ENCODE measurements around the gene EXD3.
"Not testable (repeated sequence)": the region's sequence is repeated elsewhere in the genome, so short reads cannot be mapped to it uniquely, and the experiment has no call there.

The EXD3 gene

GRCh38 chr9:137380606-137381005 is 42.4 kb downstream of the EXD3 start:
- Histone ChIP-seq H3K9me3 (replicated peaks; ENCODE audit: low read length) (no peaks in the 10 kb centered on the region), H3K4me3 (ENCODE audit: low read length) (no peak overlapping the region), H3K36me3 (ENCODE audit: insufficient read depth, low read length) (no peaks in the 10 kb centered on the region), H3K4me1 (ENCODE audit: control insufficient read depth, insufficient read depth, low read length) (no peaks in the 10 kb centered on the region), H3K9ac (ENCODE audit: low read depth, low read length) (no peak overlapping the region), H3K4me2 (ENCODE audit: low read length) (no peak overlapping the region), H3K27me3 (ENCODE audit: control insufficient read depth, insufficient read depth, low read length) (no peaks in the 10 kb centered on the region)

- no peak overlapping the region for H3K9ac ChIP-seq (ENCODE audit: low read depth, low read length)
Observed at GRCh38 chr9:137380171-137380570, 42.8 kb downstream of the EXD3 start.

GRCh38 chr9:137379761-137380161 is 43.2 kb downstream of the EXD3 start:
- Histone ChIP-seq H3K4me2 (ENCODE audit: low read length) (no peak overlapping the region), H3K9ac (ENCODE audit: low read depth, low read length) (no peak overlapping the region), H3K4me3 (ENCODE audit: low read length) (no peak overlapping the region), H3K27me3 (ENCODE audit: control insufficient read depth, insufficient read depth, low read length) (no peaks in the 10 kb centered on the region), H3K4me1 (ENCODE audit: control insufficient read depth, insufficient read depth, low read length) (no peaks in the 10 kb centered on the region), H3K36me3 (ENCODE audit: insufficient read depth, low read length) (no peaks in the 10 kb centered on the region), H3K9me3 (replicated peaks; ENCODE audit: low read length) (no peaks in the 10 kb centered on the region)

More at GRCh38 chr9:137380171-137380570, 42.8 kb downstream of the EXD3 start:
- no peaks in the 10 kb centered on the region for H3K36me3 ChIP-seq (ENCODE audit: insufficient read depth, low read length)
- no peaks in the 10 kb centered on the region for H3K27me3 ChIP-seq (ENCODE audit: control insufficient read depth, insufficient read depth, low read length)
- H3K4me3 ChIP-seq (ENCODE audit: low read length) = no peak overlapping the region
- H3K4me1 ChIP-seq (ENCODE audit: control insufficient read depth, insufficient read depth, low read length) = no peaks in the 10 kb centered on the region
- H3K4me2 ChIP-seq (ENCODE audit: low read length) = no peak overlapping the region
- H3K9me3 ChIP-seq (replicated peaks; ENCODE audit: low read length) = no peaks in the 10 kb centered on the region

- H3K9ac ChIP-seq (ENCODE audit: low read depth, low read length); H3K27me3 ChIP-seq (ENCODE audit: control insufficient read depth, insufficient read depth, low read length); H3K36me3 ChIP-seq (ENCODE audit: insufficient read depth, low read length); H3K9me3 ChIP-seq (replicated peaks; ENCODE audit: low read length); H3K4me1 ChIP-seq (ENCODE audit: control insufficient read depth, insufficient read depth, low read length); H3K4me3 ChIP-seq (ENCODE audit: low read length); H3K4me2 ChIP-seq (ENCODE audit: low read length): not testable (repeated sequence)
Observed at GRCh38 chr9:137378688-137379410, 44.1 kb downstream of the EXD3 start.

GRCh38 chr9:137376386-137376785 is 46.6 kb downstream of the EXD3 start:
- Histone ChIP-seq H3K36me3 (ENCODE audit: insufficient read depth, low read length) (no peaks in the 10 kb centered on the region), H3K4me3 (ENCODE audit: low read length) (no peak overlapping the region), H3K4me2 (ENCODE audit: low read length) (no peak overlapping the region), H3K9ac (ENCODE audit: low read depth, low read length) (no peak overlapping the region), H3K27me3 (ENCODE audit: control insufficient read depth, insufficient read depth, low read length) (no peaks in the 10 kb centered on the region), H3K9me3 (replicated peaks; ENCODE audit: low read length) (no peaks in the 10 kb centered on the region), H3K4me1 (ENCODE audit: control insufficient read depth, insufficient read depth, low read length) (no peaks in the 10 kb centered on the region)

GRCh38 chr9:137375321-137376058 is 47.5 kb downstream of the EXD3 start:
- Histone ChIP-seq H3K9ac (ENCODE audit: low read depth, low read length) (no peak overlapping the region), H3K4me3 (ENCODE audit: low read length) (no peak overlapping the region), H3K4me1 (ENCODE audit: control insufficient read depth, insufficient read depth, low read length) (no peaks in the 10 kb centered on the region), H3K36me3 (ENCODE audit: insufficient read depth, low read length) (no peaks in the 10 kb centered on the region), H3K9me3 (replicated peaks; ENCODE audit: low read length) (no peaks in the 10 kb centered on the region), H3K27me3 (ENCODE audit: control insufficient read depth, insufficient read depth, low read length) (no peaks in the 10 kb centered on the region), H3K4me2 (ENCODE audit: low read length) (no peak overlapping the region)

- Histone ChIP-seq H3K9ac (ENCODE audit: low read depth, low read length) (no peak overlapping the region), H3K27me3 (ENCODE audit: control insufficient read depth, insufficient read depth, low read length) (no peaks in the 10 kb centered on the region)
Observed at GRCh38 chr9:137374131-137374845, 48.7 kb downstream of the EXD3 start.

GRCh38 chr9:137373611-137373980 is 49.4 kb downstream of the EXD3 start:
- Histone ChIP-seq H3K9ac (ENCODE audit: low read depth, low read length) (no peak overlapping the region), H3K36me3 (ENCODE audit: insufficient read depth, low read length) (no peaks in the 10 kb centered on the region), H3K4me3 (ENCODE audit: low read length) (no peak overlapping the region), H3K27me3 (ENCODE audit: control insufficient read depth, insufficient read depth, low read length) (no peaks in the 10 kb centered on the region), H3K4me2 (ENCODE audit: low read length) (no peak overlapping the region), H3K9me3 (replicated peaks; ENCODE audit: low read length) (no peaks in the 10 kb centered on the region), H3K4me1 (ENCODE audit: control insufficient read depth, insufficient read depth, low read length) (no peaks in the 10 kb centered on the region)

More at GRCh38 chr9:137374131-137374845, 48.7 kb downstream of the EXD3 start:
- Histone ChIP-seq H3K4me1 (ENCODE audit: control insufficient read depth, insufficient read depth, low read length) (no peaks in the 10 kb centered on the region), H3K9me3 (replicated peaks; ENCODE audit: low read length) (no peaks in the 10 kb centered on the region), H3K4me2 (ENCODE audit: low read length) (no peak overlapping the region), H3K36me3 (ENCODE audit: insufficient read depth, low read length) (no peaks in the 10 kb centered on the region), H3K4me3 (ENCODE audit: low read length) (no peak overlapping the region)

GRCh38 chr9:137372693-137373610 is 50.0 kb downstream of the EXD3 start:
- no peak overlapping the region for H3K4me3 ChIP-seq (ENCODE audit: low read length)
- H3K4me1 ChIP-seq (ENCODE audit: control insufficient read depth, insufficient read depth, low read length) = no peaks in the 10 kb centered on the region
- no peaks in the 10 kb centered on the region for H3K27me3 ChIP-seq (ENCODE audit: control insufficient read depth, insufficient read depth, low read length)
- H3K9ac ChIP-seq (ENCODE audit: low read depth, low read length) = no peak overlapping the region
- H3K9me3 ChIP-seq (replicated peaks; ENCODE audit: low read length) = no peaks in the 10 kb centered on the region
- no peak overlapping the region for H3K4me2 ChIP-seq (ENCODE audit: low read length)
- H3K36me3 ChIP-seq (ENCODE audit: insufficient read depth, low read length) = no peaks in the 10 kb centered on the region

- Histone ChIP-seq H3K9me3 (replicated peaks; ENCODE audit: low read length) (no peaks in the 10 kb centered on the region), H3K27me3 (ENCODE audit: control insufficient read depth, insufficient read depth, low read length) (no peaks in the 10 kb centered on the region)
Observed at GRCh38 chr9:137371946-137372651, 50.9 kb downstream of the EXD3 start.

More at GRCh38 chr9:137371946-137372651, 50.9 kb downstream of the EXD3 start:
- H3K4me1 ChIP-seq (ENCODE audit: control insufficient read depth, insufficient read depth, low read length) = no peaks in the 10 kb centered on the region
- H3K9ac ChIP-seq (ENCODE audit: low read depth, low read length) = no peak overlapping the region
- H3K36me3 ChIP-seq (ENCODE audit: insufficient read depth, low read length) = no peaks in the 10 kb centered on the region
- no peak overlapping the region for H3K4me2 ChIP-seq (ENCODE audit: low read length)
- no peak overlapping the region for H3K4me3 ChIP-seq (ENCODE audit: low read length)
